ENCODE measurements around the gene SNAPC4.

DNA sequence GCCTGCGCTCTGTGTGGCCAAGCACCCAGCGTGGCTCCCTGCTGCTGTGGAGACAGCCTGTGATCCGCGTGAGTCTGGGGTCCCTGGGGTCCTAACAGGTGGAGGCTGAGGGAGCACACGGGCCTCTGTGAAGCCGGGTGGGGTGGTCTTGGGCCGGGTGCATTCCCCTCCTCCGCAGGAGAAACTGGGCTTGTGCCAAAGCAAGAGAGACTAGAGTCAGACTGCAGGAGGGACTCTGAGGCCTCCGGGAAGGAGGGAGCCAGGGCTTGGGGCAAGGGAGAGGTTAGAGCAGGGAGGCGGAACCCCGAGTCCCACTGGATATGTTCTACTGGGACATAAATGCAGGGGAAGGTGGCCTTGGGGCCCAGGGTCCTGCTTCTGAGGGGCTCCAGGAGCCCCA is 46.9 kb downstream of the SNAPC4 start:
- no peak for TF ChIP-seq CTCF (IDR thresholded peaks at IDR 0.05; ENCODE audit: control extremely low read depth in 1 of 3, insufficient read depth in 1 of 3, low read depth in 1 of 3, low read length in 3 of 3)
- TF ChIP-seq NRF1 (IDR thresholded peaks at IDR 0.05; ENCODE audit: low read depth, low read length), result no peak
- no peak for TF ChIP-seq POLR2A (IDR thresholded peaks at IDR 0.05; ENCODE audit: control extremely low read depth in 1 of 2, low read depth in 2 of 2, low read length in 2 of 2)
- no peak for TF ChIP-seq YY1 (IDR thresholded peaks at IDR 0.05; ENCODE audit: low read depth, low read length)
- TF ChIP-seq KDM1A (IDR thresholded peaks at IDR 0.05; ENCODE audit: borderline replicate concordance, low read length), result peak; percentile 55; the same call in 1 of the 2 replicates
- no peak for TF ChIP-seq HDAC6 (IDR thresholded peaks at IDR 0.05; ENCODE audit: low read depth, low read length)
- no peak for TF ChIP-seq RNF2 (IDR thresholded peaks at IDR 0.05; ENCODE audit: borderline replicate concordance, low read depth, low read length, missing control alignments, poor library complexity, severe bottlenecking)
- TF ChIP-seq TEAD4 (IDR thresholded peaks at IDR 0.05; ENCODE audit: low read depth, low read length), result no peak
- no peak for TF ChIP-seq USF2 (IDR thresholded peaks at IDR 0.05; ENCODE audit: low read length)
- TF ChIP-seq EGR1 (IDR thresholded peaks at IDR 0.05; ENCODE audit: borderline replicate concordance, low read depth, low read length), result no peak
- no peak for TF ChIP-seq EP300 (IDR thresholded peaks at IDR 0.05; ENCODE audit: borderline replicate concordance in 1 of 2, low read depth in 2 of 2, low read length in 2 of 2)
